ENCODE measurements around the gene NPBWR2. TPM values are rescaled to one million over a fixed set of nuclear protein-coding genes. Genes with fewer than 3 reads are reported as not detected.

Gene NPBWR2
- total and polyA plus RNA-seq, 4 donors, result not detected

GRCh38 chr20:64140956-64141355 lies 33.6 kb upstream of the NPBWR2 start:
- Histone ChIP-seq H3K27ac (ENCODE audit: low read depth in 1 of 2, low read length in 2 of 2) (no peak overlapping the region), H3K27me3 (ENCODE audit: control insufficient read depth in 4 of 4, insufficient read depth in 4 of 4, low read length in 3 of 4) (no peaks in the 10 kb centered on the region), H3K4me3 (ENCODE audit: low read depth in 1 of 3, low read length in 3 of 3) (no peak overlapping the region), H3K4me1 (ENCODE audit: control insufficient read depth in 4 of 4, insufficient read depth in 4 of 4, low read length in 3 of 4) (no peaks in the 10 kb centered on the region), H3K36me3 (ENCODE audit: control insufficient read depth in 4 of 4, insufficient read depth in 3 of 4, low read depth in 1 of 4, low read length in 3 of 4) (no peaks in the 10 kb centered on the region), H3K9ac (ENCODE audit: low read depth in 1 of 2, low read length in 2 of 2) (no peak overlapping the region), H3K9me3 (ENCODE audit: control insufficient read depth in 4 of 4, low read length in 3 of 4) (peaks cover 0 to 5% (median 4%) of the 10 kb centered on the region in 4 donors)
- TF ChIP-seq TAF1 (conservative IDR thresholded peaks at IDR 0.05), result no peak
- TF ChIP-seq CTCF (IDR thresholded peaks at IDR 0.05; ENCODE audit: low read depth, low read length, missing input control), result no peak
- TF ChIP-seq HNF4G (IDR thresholded peaks at IDR 0.05), result no peak
- no peak for TF ChIP-seq FOXA1 (IDR thresholded peaks at IDR 0.05)
- TF ChIP-seq EGR1 (IDR thresholded peaks at IDR 0.05; ENCODE audit: low read depth in 2 of 2), result no peak
- TF ChIP-seq RAD21 (IDR thresholded peaks at IDR 0.05), result no peak
- no peak for TF ChIP-seq REST (IDR thresholded peaks at IDR 0.05)
- TF ChIP-seq HNF4A (conservative IDR thresholded peaks at IDR 0.05), result no peak
- no peak for TF ChIP-seq FOXA2 (IDR thresholded peaks at IDR 0.05)
- TF ChIP-seq ZBTB33 (IDR thresholded peaks at IDR 0.05), result no peak
- no peak for TF ChIP-seq NR2F2 (IDR thresholded peaks at IDR 0.05)
- TF ChIP-seq JUND (IDR thresholded peaks at IDR 0.05), result no peak
- no peak for TF ChIP-seq RXRA (IDR thresholded peaks at IDR 0.05)
- TF ChIP-seq YY1 (IDR thresholded peaks at IDR 0.05), result no peak
- no peak for TF ChIP-seq ATF3 (IDR thresholded peaks at IDR 0.05)
- no peak for TF ChIP-seq MAX (IDR thresholded peaks at IDR 0.05)
- no peak for TF ChIP-seq GABPA (IDR thresholded peaks at IDR 0.05 in 1 of 2, conservative IDR thresholded peaks at IDR 0.05 in 1 of 2)
- no peak for DNase-seq (ENCODE audit: low spot score)
- WGBS, result 84% methylated on average over 10 of the region's 10 CpGs

Measured in liver (tissue), 9 donors.